MM.1S (cell line): ENCODE measurements around the gene DNAH11.

Experiments
- DNase-seq: peaks from one replicate; pipeline ENCODE4 v3.0.0-alpha.2; 2015
- H2AFZ ChIP-seq: fragments of 300-600 bp; sonication (generic); 2 replicates; pipeline ENCODE4 v1.6.0; 2016; ENCODE audit warnings: antibody characterized with exemption, low read length
- H3F3A ChIP-seq: fragments of 300-600 bp; sonication (generic); 2 replicates; pipeline ENCODE4 v1.6.1; 2016; ENCODE audit warnings: mild to moderate bottlenecking, antibody characterized with exemption, low read length, moderate library complexity, mixed read lengths; ENCODE audit not compliant: insufficient read depth
- H3K27ac ChIP-seq: fragments of 300-600 bp; sonication (generic); 2 replicates; pipeline ENCODE4 v1.5.1; 2016; ENCODE audit warnings: mild to moderate bottlenecking, low read length
- H3K27me3 ChIP-seq: fragments of 300-600 bp; sonication (generic); replicated peaks from 2 replicates; pipeline ENCODE4 v1.6.0; 2016; ENCODE audit warnings: low read length; ENCODE audit not compliant: insufficient read depth
- H3K36me3 ChIP-seq: fragments of 300-600 bp; sonication (generic); replicated peaks from 2 replicates; pipeline ENCODE4 v1.6.1; 2016; ENCODE audit warnings: mild to moderate bottlenecking, low read length, mixed read lengths; ENCODE audit not compliant: insufficient read depth
- H3K4me1 ChIP-seq: fragments of 300-600 bp; sonication (generic); 2 replicates; pipeline ENCODE4 v1.6.1; 2016; ENCODE audit warnings: low read length, mixed read lengths
- H3K4me2 ChIP-seq: fragments of 300-600 bp; sonication (generic); 2 replicates; pipeline ENCODE4 v1.6.0; 2016; ENCODE audit warnings: low read depth, low read length
- H3K4me3 ChIP-seq: fragments of 300-600 bp; sonication (generic); 2 replicates; pipeline ENCODE4 v1.5.1; 2016; ENCODE audit warnings: low read length, mixed read lengths
- H3K79me2 ChIP-seq: fragments of 300-600 bp; sonication (generic); 2 replicates; pipeline ENCODE4 v1.6.1; 2016; ENCODE audit warnings: mixed run types, low read length, mixed read lengths
- H3K9ac ChIP-seq: fragments of 300-600 bp; sonication (generic); 2 replicates; pipeline ENCODE4 v1.6.1; 2016; ENCODE audit warnings: low read length, mixed read lengths
- H3K9me2 ChIP-seq: fragments of 300-600 bp; sonication (generic); replicated peaks from 2 replicates; pipeline ENCODE4 v1.6.1; 2016; ENCODE audit warnings: mild to moderate bottlenecking, low read length, mixed read lengths; ENCODE audit not compliant: insufficient read depth
- H3K9me3 ChIP-seq: fragments of 300-600 bp; sonication (generic); replicated peaks from 2 replicates; pipeline ENCODE4 v1.6.1; 2016; ENCODE audit warnings: mild to moderate bottlenecking, low read length, mixed read lengths; ENCODE audit not compliant: insufficient read depth
- H4K20me1 ChIP-seq: fragments of 300-600 bp; sonication (generic); 2 replicates; pipeline ENCODE4 v1.6.1; 2016; ENCODE audit warnings: mild to moderate bottlenecking, low read length, moderate library complexity, mixed read lengths; ENCODE audit not compliant: insufficient read depth
- EZH2 ChIP-seq: fragments of 300-600 bp; sonication (generic); optimal IDR thresholded peaks from 2 replicates; pipeline ENCODE3; 2017; ENCODE audit warnings: low read depth, mild to moderate bottlenecking, antibody characterized with exemption, low read length, mixed read lengths
- EZH2phosphoT487 ChIP-seq: fragments of 300-600 bp; sonication (generic); IDR thresholded peaks from 2 replicates; pipeline ENCODE4 v1.6.1; 2018; ENCODE audit warnings: antibody characterized with exemption, low read length
- TF ChIP-seq, protein P1 (sequence below): fragments of 300-600 bp; sonication (generic); IDR thresholded peaks from 2 replicates; pipeline ENCODE4 v1.5.1; 2016; ENCODE audit warnings: antibody characterized with exemption, low read length, mixed read lengths

Gene DNAH11

DNA sequence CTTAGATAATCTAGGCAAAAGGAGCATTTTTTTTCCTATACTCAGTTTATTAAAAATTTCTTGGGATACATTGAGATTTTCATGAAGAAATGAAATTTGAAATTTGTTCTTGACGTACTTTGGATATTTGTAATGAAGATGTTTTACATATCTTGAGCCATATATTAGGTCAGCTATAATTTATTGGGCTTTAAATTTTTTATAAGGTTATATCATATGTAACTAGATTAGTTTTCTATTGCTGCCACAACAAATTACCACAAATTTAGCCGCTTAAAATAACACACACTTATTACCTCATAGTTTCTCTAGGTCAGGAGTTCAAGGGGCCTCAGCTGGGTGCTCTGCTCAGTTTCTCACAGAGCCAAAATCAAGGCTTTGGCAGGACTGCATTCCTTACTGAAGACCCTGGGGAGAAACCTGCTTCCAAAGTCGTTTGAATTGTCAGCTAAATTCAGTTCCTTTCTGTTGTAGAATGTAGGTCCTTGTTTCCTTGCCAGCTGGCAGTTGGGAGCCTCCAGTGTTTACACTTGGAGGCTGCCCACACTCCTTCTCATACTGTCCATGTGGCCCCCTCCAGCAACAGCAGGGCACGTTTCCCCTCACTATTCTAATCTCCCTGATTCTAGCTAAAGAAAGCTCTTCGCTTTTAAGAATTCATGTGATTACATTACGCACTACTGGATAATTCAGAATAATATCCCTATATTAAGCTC lies 42.6 kb upstream of the DNAH11 start:
- no peak for DNase-seq
- H3K4me1 ChIP-seq: no peaks in the 10 kb centered on the region
- H4K20me1 ChIP-seq: no peaks in the 10 kb centered on the region
- H3K9me2 ChIP-seq: no peaks in the 10 kb centered on the region
- H3K79me2 ChIP-seq: no peaks in the 10 kb centered on the region
- H3K9ac ChIP-seq: no peak overlapping the region
- H3K4me3 ChIP-seq: no peak overlapping the region
- H3K36me3 ChIP-seq: no peaks in the 10 kb centered on the region
- H2AFZ ChIP-seq: no peak overlapping the region
- no peaks in the 10 kb centered on the region for H3K9me3 ChIP-seq
- TF ChIP-seq EZH2phosphoT487 (no peak), EZH2 (no peak)
- TF ChIP-seq, protein P1, sequence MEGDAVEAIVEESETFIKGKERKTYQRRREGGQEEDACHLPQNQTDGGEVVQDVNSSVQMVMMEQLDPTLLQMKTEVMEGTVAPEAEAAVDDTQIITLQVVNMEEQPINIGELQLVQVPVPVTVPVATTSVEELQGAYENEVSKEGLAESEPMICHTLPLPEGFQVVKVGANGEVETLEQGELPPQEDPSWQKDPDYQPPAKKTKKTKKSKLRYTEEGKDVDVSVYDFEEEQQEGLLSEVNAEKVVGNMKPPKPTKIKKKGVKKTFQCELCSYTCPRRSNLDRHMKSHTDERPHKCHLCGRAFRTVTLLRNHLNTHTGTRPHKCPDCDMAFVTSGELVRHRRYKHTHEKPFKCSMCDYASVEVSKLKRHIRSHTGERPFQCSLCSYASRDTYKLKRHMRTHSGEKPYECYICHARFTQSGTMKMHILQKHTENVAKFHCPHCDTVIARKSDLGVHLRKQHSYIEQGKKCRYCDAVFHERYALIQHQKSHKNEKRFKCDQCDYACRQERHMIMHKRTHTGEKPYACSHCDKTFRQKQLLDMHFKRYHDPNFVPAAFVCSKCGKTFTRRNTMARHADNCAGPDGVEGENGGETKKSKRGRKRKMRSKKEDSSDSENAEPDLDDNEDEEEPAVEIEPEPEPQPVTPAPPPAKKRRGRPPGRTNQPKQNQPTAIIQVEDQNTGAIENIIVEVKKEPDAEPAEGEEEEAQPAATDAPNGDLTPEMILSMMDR: no peak
- H3K4me2 ChIP-seq: no peak overlapping the region
- no peaks in the 10 kb centered on the region for H3F3A ChIP-seq
- H3K27me3 ChIP-seq: no peaks in the 10 kb centered on the region
- no peak overlapping the region for H3K27ac ChIP-seq

DNA sequence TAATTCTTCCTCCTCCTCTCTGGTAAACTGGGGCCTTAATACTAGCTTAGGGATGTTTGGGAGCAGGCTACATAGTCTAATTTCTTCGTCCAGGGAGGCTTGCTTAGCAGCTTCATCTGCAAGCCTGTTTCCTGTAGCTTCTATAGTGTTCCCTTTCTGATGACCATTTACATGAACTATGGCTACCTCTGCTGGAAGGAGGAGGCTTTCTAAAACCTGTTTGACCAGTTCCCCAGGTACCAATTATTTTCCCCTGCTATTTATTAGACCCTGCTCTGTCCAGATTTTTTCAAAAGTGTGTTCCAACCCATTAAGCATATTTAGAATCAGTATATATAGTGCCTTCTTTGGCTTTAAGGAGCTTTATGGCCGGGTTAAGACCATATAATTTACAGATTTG lies 38.8 kb upstream of the DNAH11 start:
- no peak overlapping the region for H3K27ac ChIP-seq

DNA sequence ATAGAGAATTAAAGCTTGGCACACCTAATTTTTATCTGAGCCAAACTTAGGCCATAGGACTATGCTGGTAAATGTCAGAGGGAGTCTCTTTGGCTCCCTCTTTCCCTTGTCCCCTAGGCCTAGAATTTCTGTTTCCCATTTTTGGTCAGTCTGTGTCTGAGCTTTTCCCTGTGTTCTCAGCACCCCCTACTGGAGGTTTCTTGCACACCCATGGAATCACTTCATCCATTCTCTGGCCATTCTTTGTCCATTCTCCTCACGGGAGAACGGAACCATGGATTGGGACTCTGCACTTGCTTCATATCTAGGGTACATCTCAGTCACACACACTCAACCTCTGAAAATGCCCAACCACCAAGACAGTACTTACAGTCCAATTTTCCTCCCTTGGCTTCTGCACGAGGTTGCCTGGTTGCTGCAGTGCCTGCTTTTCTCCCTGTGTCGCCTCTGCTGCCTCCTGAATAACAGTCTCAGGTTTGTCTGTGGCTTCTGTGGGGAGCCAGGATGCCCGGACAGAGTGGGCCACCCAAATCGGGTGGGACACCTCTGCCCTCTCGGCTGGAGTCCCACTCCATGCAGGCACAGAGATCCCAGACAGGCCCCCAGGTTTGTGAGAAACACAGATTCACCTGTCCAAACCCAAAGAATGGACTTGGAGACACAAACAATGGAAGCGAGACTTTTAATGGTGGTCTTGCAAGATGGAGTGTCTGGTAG lies 35.1 kb upstream of the DNAH11 start:
- H3K4me3 ChIP-seq: no peak overlapping the region
- no peaks in the 10 kb centered on the region for H3F3A ChIP-seq
- H3K79me2 ChIP-seq: no peaks in the 10 kb centered on the region
- H3K27ac ChIP-seq: no peak overlapping the region
- TF ChIP-seq EZH2phosphoT487 (no peak), EZH2 (no peak)
- TF ChIP-seq, protein P1: peak; percentile 75
- H3K36me3 ChIP-seq: no peaks in the 10 kb centered on the region
- H3K4me2 ChIP-seq: no peak overlapping the region
- H3K9ac ChIP-seq: no peak overlapping the region
- H3K9me2 ChIP-seq: no peaks in the 10 kb centered on the region
- H2AFZ ChIP-seq: no peak overlapping the region
- H4K20me1 ChIP-seq: no peaks in the 10 kb centered on the region
- peak; percentile 29 for DNase-seq
- H3K4me1 ChIP-seq: no peaks in the 10 kb centered on the region
- H3K27me3 ChIP-seq: no peaks in the 10 kb centered on the region
- H3K9me3 ChIP-seq: no peaks in the 10 kb centered on the region

More for the DNA sequence above, 38.8 kb upstream of the DNAH11 start:
- no peaks in the 10 kb centered on the region for H3F3A ChIP-seq
- H3K79me2 ChIP-seq: no peaks in the 10 kb centered on the region
- H4K20me1 ChIP-seq: no peaks in the 10 kb centered on the region
- H3K9me2 ChIP-seq: no peaks in the 10 kb centered on the region
- H3K27me3 ChIP-seq: no peaks in the 10 kb centered on the region
- DNase-seq: no peak
- no peak overlapping the region for H2AFZ ChIP-seq
- no peak overlapping the region for H3K4me3 ChIP-seq
- TF ChIP-seq, protein P1: no peak
- no peak for TF ChIP-seq EZH2phosphoT487
- no peaks in the 10 kb centered on the region for H3K36me3 ChIP-seq
- no peaks in the 10 kb centered on the region for H3K4me1 ChIP-seq
- no peaks in the 10 kb centered on the region for H3K9me3 ChIP-seq
- H3K9ac ChIP-seq: no peak overlapping the region
- no peak overlapping the region for H3K4me2 ChIP-seq
